ENCODE data around the gene ST8SIA4. TPM values are rescaled to one million over a fixed set of nuclear protein-coding genes. Genes with fewer than 3 reads are reported as not detected.

The ST8SIA4 gene
- total and polyA plus RNA-seq, 2 donors from 2014 or later, result 0.69 to 11.6 TPM

- FAIRE-seq (no peak), DNase-seq (peak in 3 of 5 donors; percentile 34 to 59 (median 39))
- peak overlapping the region in 1 of 3 donors; percentile 54 for H3K9ac ChIP-seq (ENCODE audit: low read length in 3 of 3)
- intact Hi-C loops (cut with DNase I), result no loop called here
- no peak for TF ChIP-seq CTCF (IDR thresholded peaks at IDR 0.05; ENCODE audit: borderline replicate concordance, extremely low read depth, insufficient read depth)
- peak overlapping the region in 1 of 2 donors; percentile 28 for H3K27ac ChIP-seq (ENCODE audit: low read depth in 2 of 2, low read length in 2 of 2)
- H3K27me3 ChIP-seq (ENCODE audit: control insufficient read depth, insufficient read depth, low read length), result no peaks in the 10 kb centered on the region
- H3K9me3 ChIP-seq (ENCODE audit: control insufficient read depth in 2 of 3, insufficient read depth in 1 of 3, low read length in 3 of 3), result no peaks in the 10 kb centered on the region
- H3K4me3 ChIP-seq (ENCODE audit: low read length in 3 of 3), result peak overlapping the region; percentile 52 to 96 (median 74)
- H3K36me3 ChIP-seq (ENCODE audit: control insufficient read depth in 2 of 3, insufficient read depth in 3 of 3, low read length in 3 of 3), result no peaks in the 10 kb centered on the region
- peaks cover 0 to 5% (median 0%) of the 10 kb centered on the region in 3 donors for H3K4me1 ChIP-seq (ENCODE audit: control insufficient read depth in 2 of 3, insufficient read depth in 2 of 3, low read depth in 1 of 3, low read length in 3 of 3)
These were observed 543 bp downstream of the ST8SIA4 start for GRCh38 chr5:100902440-100903038.

- Histone ChIP-seq H3K27me3 (ENCODE audit: control insufficient read depth, insufficient read depth, low read length) (no peaks in the 10 kb centered on the region), H3K27ac (ENCODE audit: low read depth in 2 of 2, low read length in 2 of 2) (peak overlapping the region in 1 of 2 donors; percentile 72), H3K4me3 (ENCODE audit: low read length in 3 of 3) (peak overlapping the region; percentile 52 to 96 (median 74)), H3K4me1 (ENCODE audit: control insufficient read depth in 2 of 3, insufficient read depth in 2 of 3, low read depth in 1 of 3, low read length in 3 of 3) (peaks cover 0 to 5% (median 0%) of the 10 kb centered on the region in 3 donors), H3K9me3 (ENCODE audit: control insufficient read depth in 2 of 3, insufficient read depth in 1 of 3, low read length in 3 of 3) (no peaks in the 10 kb centered on the region), H3K36me3 (ENCODE audit: control insufficient read depth in 2 of 3, insufficient read depth in 3 of 3, low read length in 3 of 3) (no peaks in the 10 kb centered on the region), H3K9ac (ENCODE audit: low read length in 3 of 3) (peak overlapping the region in 1 of 3 donors; percentile 54)
- no peak for TF ChIP-seq CTCF (IDR thresholded peaks at IDR 0.05; ENCODE audit: borderline replicate concordance, extremely low read depth, insufficient read depth)
- intact Hi-C loops (cut with DNase I), result no loop called here
- DNase-seq (peak in 4 of 5 donors; percentile 35 to 78 (median 54)), FAIRE-seq (no peak)
These were observed 1.2 kb downstream of the ST8SIA4 start for GRCh38 chr5:100901821-100902341.

GRCh38 chr5:100900796-100901781 is 2.0 kb downstream of the ST8SIA4 start:
- H3K27me3 ChIP-seq (ENCODE audit: control insufficient read depth, insufficient read depth, low read length), result no peaks in the 10 kb centered on the region
- H3K4me1 ChIP-seq (ENCODE audit: control insufficient read depth in 2 of 3, insufficient read depth in 2 of 3, low read depth in 1 of 3, low read length in 3 of 3), result peaks cover 0 to 5% (median 0%) of the 10 kb centered on the region in 3 donors
- H3K36me3 ChIP-seq (ENCODE audit: control insufficient read depth in 2 of 3, insufficient read depth in 3 of 3, low read length in 3 of 3), result no peaks in the 10 kb centered on the region
- peak overlapping the region in 2 of 3 donors; percentile 22 to 54 for H3K9ac ChIP-seq (ENCODE audit: low read length in 3 of 3)
- FAIRE-seq (no peak), DNase-seq (peak; percentile 63 to 92 (median 77))
- H3K4me3 ChIP-seq (ENCODE audit: low read length in 3 of 3), result peak overlapping the region; percentile 52 to 96 (median 66)
- no peak for TF ChIP-seq CTCF (IDR thresholded peaks at IDR 0.05; ENCODE audit: borderline replicate concordance, extremely low read depth, insufficient read depth)
- H3K9me3 ChIP-seq (ENCODE audit: control insufficient read depth in 2 of 3, insufficient read depth in 1 of 3, low read length in 3 of 3), result no peaks in the 10 kb centered on the region
- peak overlapping the region; percentile 52 to 72 for H3K27ac ChIP-seq (ENCODE audit: low read depth in 2 of 2, low read length in 2 of 2)
- intact Hi-C loops (cut with DNase I), result no loop called here
